ENCODE measurements around the gene FAM240A.
"Not testable (repeated sequence)": the region's sequence is repeated elsewhere in the genome, so short reads cannot be mapped to it uniquely, and the experiment has no call there.

Gene FAM240A

DNA sequence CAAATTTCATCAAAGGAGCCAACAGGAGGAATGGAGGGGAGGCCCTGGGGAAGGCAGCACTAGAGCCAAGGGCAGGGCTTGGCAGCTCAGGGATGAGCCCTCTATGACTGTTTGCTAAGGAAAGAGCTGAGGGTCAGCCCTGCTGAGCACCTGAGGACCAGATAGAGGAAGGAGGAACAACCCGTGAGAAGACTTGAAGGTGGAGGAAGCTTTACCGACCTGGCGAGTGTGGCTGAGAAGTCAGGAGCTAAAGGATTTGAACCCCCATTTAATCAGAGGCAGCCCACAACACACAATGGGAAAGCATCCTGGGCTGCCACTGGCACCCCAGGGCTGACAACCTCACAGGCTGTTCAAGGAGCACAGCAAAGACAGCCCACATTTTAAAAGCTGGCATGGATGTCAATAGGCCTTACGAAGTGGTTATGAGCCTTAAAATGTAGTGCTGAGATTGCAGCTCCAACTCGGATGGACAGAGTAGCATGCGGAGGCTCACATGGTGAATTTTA is 25.5 kb upstream of the FAM240A start:
- H3K4me3 ChIP-seq (ENCODE audit: low read depth, low read length): no peak overlapping the region
- TF ChIP-seq, protein P1, sequence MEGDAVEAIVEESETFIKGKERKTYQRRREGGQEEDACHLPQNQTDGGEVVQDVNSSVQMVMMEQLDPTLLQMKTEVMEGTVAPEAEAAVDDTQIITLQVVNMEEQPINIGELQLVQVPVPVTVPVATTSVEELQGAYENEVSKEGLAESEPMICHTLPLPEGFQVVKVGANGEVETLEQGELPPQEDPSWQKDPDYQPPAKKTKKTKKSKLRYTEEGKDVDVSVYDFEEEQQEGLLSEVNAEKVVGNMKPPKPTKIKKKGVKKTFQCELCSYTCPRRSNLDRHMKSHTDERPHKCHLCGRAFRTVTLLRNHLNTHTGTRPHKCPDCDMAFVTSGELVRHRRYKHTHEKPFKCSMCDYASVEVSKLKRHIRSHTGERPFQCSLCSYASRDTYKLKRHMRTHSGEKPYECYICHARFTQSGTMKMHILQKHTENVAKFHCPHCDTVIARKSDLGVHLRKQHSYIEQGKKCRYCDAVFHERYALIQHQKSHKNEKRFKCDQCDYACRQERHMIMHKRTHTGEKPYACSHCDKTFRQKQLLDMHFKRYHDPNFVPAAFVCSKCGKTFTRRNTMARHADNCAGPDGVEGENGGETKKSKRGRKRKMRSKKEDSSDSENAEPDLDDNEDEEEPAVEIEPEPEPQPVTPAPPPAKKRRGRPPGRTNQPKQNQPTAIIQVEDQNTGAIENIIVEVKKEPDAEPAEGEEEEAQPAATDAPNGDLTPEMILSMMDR (IDR thresholded peaks at IDR 0.05; ENCODE audit: low read depth, low read length, missing control alignments): no peak
- DNase-seq (ENCODE audit: low read depth): no peak
- in situ Hi-C loops (cut with HindIII; ENCODE audit: low sequenced_read_pairs): no loop called here

- in situ Hi-C loops (cut with HindIII; ENCODE audit: low sequenced_read_pairs); DNase-seq (ENCODE audit: low read depth); H3K4me3 ChIP-seq (ENCODE audit: low read depth, low read length): not testable (repeated sequence)
Measured at GRCh38 chr3:46587268-46587667, 25.1 kb upstream of the FAM240A start.

DNA sequence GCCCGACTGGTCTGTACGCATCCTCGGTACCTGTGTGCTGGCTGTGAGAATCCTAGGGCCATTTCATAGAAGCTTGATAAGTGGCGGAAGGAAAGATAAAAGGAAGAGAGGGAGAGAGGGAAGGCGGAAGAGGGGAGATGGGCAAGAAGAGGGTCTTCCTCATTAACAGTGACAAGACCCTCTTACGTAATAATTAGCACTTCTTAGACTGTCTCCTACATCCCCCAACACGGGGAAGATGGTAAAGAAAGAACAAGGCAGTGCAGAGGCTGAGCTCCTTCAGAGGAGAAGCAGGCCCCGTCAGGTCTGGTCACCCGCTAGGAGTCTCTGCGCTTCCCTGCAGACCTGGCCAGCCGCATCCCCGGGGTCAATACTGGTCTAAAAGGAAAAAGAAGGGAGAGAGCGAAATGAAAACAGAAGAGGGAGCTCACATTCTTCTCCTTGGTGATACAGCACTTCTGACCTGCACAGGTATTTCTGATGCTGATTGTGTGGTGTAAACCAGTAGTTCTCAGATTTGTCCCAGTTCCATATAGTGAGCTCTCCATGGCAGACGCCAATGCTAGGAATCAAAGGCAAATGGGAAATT is 19.0 kb upstream of the FAM240A start:
- no peak overlapping the region for H3K4me3 ChIP-seq (ENCODE audit: low read depth, low read length)
- no peak for DNase-seq (ENCODE audit: low read depth)
- in situ Hi-C loops (cut with HindIII; ENCODE audit: low sequenced_read_pairs): no loop called here
- TF ChIP-seq, protein P1 (IDR thresholded peaks at IDR 0.05; ENCODE audit: low read depth, low read length, missing control alignments): no peak

DNA sequence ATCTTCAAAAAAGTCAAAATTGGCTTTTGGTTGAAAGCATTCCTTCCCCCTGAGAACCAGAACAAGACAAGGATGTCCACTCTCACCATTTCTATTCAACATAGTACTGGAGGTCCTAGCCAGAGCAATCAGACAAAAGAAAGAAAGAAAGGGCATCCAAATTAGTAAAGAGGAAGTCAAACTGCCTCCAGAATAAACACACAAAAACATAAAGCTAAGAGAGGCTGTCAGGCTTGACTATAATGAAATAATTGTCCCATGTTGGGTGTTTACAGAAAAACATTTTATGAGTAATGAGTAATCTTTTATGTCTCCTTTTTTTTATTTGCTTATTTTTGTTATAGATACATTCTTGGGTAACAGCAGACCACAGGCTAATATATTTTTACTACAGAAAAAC is 18.3 kb upstream of the FAM240A start:
- no peak for DNase-seq (ENCODE audit: low read depth)
- H3K4me3 ChIP-seq (ENCODE audit: low read depth, low read length): no peak overlapping the region
- in situ Hi-C loops (cut with HindIII; ENCODE audit: low sequenced_read_pairs): no loop called here
- TF ChIP-seq, protein P1 (IDR thresholded peaks at IDR 0.05; ENCODE audit: low read depth, low read length, missing control alignments): no peak

DNA sequence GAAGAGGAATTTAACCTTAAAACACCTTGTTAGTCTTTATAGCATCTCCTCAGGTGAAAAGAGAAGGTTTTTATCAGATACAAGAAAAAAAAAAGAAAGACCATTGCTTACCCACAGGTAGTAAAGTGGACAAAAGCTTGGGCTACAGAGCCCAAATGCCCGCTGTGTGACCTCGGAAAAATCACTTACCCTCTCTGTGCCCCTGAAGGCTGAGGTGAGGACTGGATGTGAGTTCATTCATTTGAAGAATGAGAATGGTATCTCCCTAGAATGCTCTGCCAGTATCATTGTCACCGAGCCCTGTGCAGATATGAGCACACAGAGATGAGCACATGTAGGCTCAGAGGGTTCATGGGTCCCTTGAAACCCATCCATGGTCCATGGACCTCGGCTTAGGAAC is 17.6 kb upstream of the FAM240A start:
- TF ChIP-seq, protein P1 (IDR thresholded peaks at IDR 0.05; ENCODE audit: low read depth, low read length, missing control alignments): no peak
- in situ Hi-C loops (cut with HindIII; ENCODE audit: low sequenced_read_pairs): no loop called here
- no peak for DNase-seq (ENCODE audit: low read depth)
- no peak overlapping the region for H3K4me3 ChIP-seq (ENCODE audit: low read depth, low read length)

DNA sequence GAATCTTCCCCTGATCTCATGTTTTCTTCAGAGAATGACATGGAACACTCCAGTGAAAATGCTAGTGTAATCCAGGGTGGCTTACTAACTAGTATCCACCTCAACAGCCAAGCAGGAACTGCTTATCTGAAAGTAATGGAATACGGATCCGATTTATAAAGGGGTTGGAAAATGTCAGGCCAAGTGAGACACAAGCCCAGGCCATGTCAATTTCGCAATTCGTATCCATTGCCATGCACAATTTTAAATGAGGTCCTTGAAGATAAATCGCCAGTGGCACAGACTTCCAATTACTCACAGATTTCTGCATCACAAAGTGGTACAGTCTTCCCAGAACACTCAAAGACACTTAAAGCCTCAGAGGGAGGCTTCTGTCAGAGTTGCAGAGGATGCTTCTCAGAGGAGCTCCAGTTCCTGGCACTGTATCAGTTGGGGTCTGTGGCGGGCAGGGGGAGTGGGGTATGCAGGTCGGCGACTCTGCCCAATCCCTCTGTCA is 16.5 kb upstream of the FAM240A start:
- DNase-seq (ENCODE audit: low read depth): no peak
- in situ Hi-C loops (cut with HindIII; ENCODE audit: low sequenced_read_pairs): no loop called here
- no peak overlapping the region for H3K4me3 ChIP-seq (ENCODE audit: low read depth, low read length)
- TF ChIP-seq, protein P1 (IDR thresholded peaks at IDR 0.05; ENCODE audit: low read depth, low read length, missing control alignments): no peak

GRCh38 chr3:46599590-46599989 is 12.7 kb upstream of the FAM240A start:
- TF ChIP-seq, protein P1 (IDR thresholded peaks at IDR 0.05; ENCODE audit: low read depth, low read length, missing control alignments): no peak
- in situ Hi-C loops (cut with HindIII; ENCODE audit: low sequenced_read_pairs): no loop called here
- H3K4me3 ChIP-seq (ENCODE audit: low read depth, low read length): no peak overlapping the region
- no peak for DNase-seq (ENCODE audit: low read depth)
